HL-60/S4 (cell line): ENCODE data around the gene CDH4.

Source experiments
- in situ Hi-C: fragments of 300-500 bp; cut with MboI; formaldehyde crosslinking; loops from 2 replicates; pipeline ENCODE4 v1.14.3; 2022; ENCODE audit warnings: low sequenced_read_pairs

Gene CDH4

GRCh38 chr20:61911824-61912223, 659.8 kb downstream of the CDH4 start:
- in situ Hi-C loops: no loop called here

- in situ Hi-C loops: no loop called here
These were observed 660.8 kb downstream of the CDH4 start for GRCh38 chr20:61912665-61913422.

GRCh38 chr20:61913423-61914225, 661.6 kb downstream of the CDH4 start:
- in situ Hi-C loops: no loop called here

GRCh38 chr20:61915101-61915500, 663.0 kb downstream of the CDH4 start:
- in situ Hi-C loops: no loop called here

- in situ Hi-C loops: no loop called here
These were observed 664.3 kb downstream of the CDH4 start for GRCh38 chr20:61916318-61916891.

- in situ Hi-C loops: no loop called here
These were observed 665.5 kb downstream of the CDH4 start for GRCh38 chr20:61917474-61918145.

- in situ Hi-C loops: no loop called here
These were observed 666.5 kb downstream of the CDH4 start for GRCh38 chr20:61918548-61918947.

GRCh38 chr20:61919239-61919638, 667.2 kb downstream of the CDH4 start:
- in situ Hi-C loops: no loop called here

GRCh38 chr20:61919675-61920365, 667.8 kb downstream of the CDH4 start:
- in situ Hi-C loops: no loop called here

GRCh38 chr20:61922411-61922810, 670.4 kb downstream of the CDH4 start:
- in situ Hi-C loops: no loop called here

GRCh38 chr20:61922936-61923335, 670.9 kb downstream of the CDH4 start:
- in situ Hi-C loops: no loop called here

GRCh38 chr20:61923371-61924166, 671.5 kb downstream of the CDH4 start:
- in situ Hi-C loops: no loop called here

GRCh38 chr20:61924211-61924857, 672.3 kb downstream of the CDH4 start:
- in situ Hi-C loops: no loop called here

GRCh38 chr20:61924858-61925554, 672.9 kb downstream of the CDH4 start:
- in situ Hi-C loops: no loop called here

- in situ Hi-C loops: no loop called here
These were observed 673.6 kb downstream of the CDH4 start for GRCh38 chr20:61925555-61926252.

- in situ Hi-C loops: no loop called here
These were observed 674.2 kb downstream of the CDH4 start for GRCh38 chr20:61926253-61926613.

- in situ Hi-C loops: no loop called here
These were observed 674.7 kb downstream of the CDH4 start for GRCh38 chr20:61926796-61927192.

- in situ Hi-C loops: no loop called here
These were observed 675.2 kb downstream of the CDH4 start for GRCh38 chr20:61927193-61927825.
